ENCODE measurements around the gene MYB. TPM values are rescaled to one million over a fixed set of nuclear protein-coding genes. Genes with fewer than 3 reads are reported as not detected.

The MYB gene
- total RNA-seq, 1 experiment from 2014 or later, result 6.1 TPM

- TF ChIP-seq ZNF138 (CRISPR knock-in tag; conservative IDR thresholded peaks at IDR 0.05) (no peak), E2F5 (CRISPR knock-in tag; IDR thresholded peaks at IDR 0.05) (no peak)
These were observed 31.8 kb downstream of the MYB start (continued) for GRCh38 chr6:135212935-135213334.

- ATAC-seq, result no peak
- Mint-ChIP-seq H3K9me3 (peaks cover 10% of the 10 kb centered on the region), H3K27ac (no peak overlapping the region), H3K4me3 (no peak overlapping the region), H3K36me3 (peaks cover 15% of the 10 kb centered on the region), H3K27me3 (ENCODE audit: low read depth) (no peaks in the 10 kb centered on the region), H3K4me1 (peaks cover 21% of the 10 kb centered on the region)
- no peak for TF ChIP-seq CREB1 (CRISPR knock-in tag; IDR thresholded peaks at IDR 0.05)
- no peak for TF ChIP-seq TP53 (CRISPR knock-in tag; IDR thresholded peaks at IDR 0.05)
- TF ChIP-seq SP1 (CRISPR knock-in tag; conservative IDR thresholded peaks at IDR 0.05), result no peak
- no peak for TF ChIP-seq ZNF423 (CRISPR knock-in tag; IDR thresholded peaks at IDR 0.05)
- TF ChIP-seq CBFB (CRISPR knock-in tag; IDR thresholded peaks at IDR 0.05; ENCODE audit: low read depth), result no peak
- no peak for TF ChIP-seq SOX15 (CRISPR knock-in tag; IDR thresholded peaks at IDR 0.05)
- TF ChIP-seq ZNF121 (CRISPR knock-in tag; IDR thresholded peaks at IDR 0.05), result 0 out of 2 replicates have a peak, but pooled peaks have one; percentile 26
- ChIA-PET POLR2A (no interaction called here), CTCF (no interaction called here)
- DNase-seq (ENCODE audit: low spot score), result no peak
These were observed 32.5 kb downstream of the MYB start for GRCh38 chr6:135213616-135214015.

- peaks cover 15% of the 10 kb centered on the region for H3K4me1 Mint-ChIP-seq
- H3K4me3 Mint-ChIP-seq, result no peak overlapping the region
- peaks cover 3% of the 10 kb centered on the region; the same call in 1 of the 2 replicates for H3K36me3 Mint-ChIP-seq
- H3K9me3 Mint-ChIP-seq, result no peaks in the 10 kb centered on the region
- ChIA-PET POLR2A (no interaction called here), CTCF (interaction anchor here (1.2 kb wide), 1 partner anchor 53 kb away, joined by 4 read pairs; no protein-coding TSS in a partner anchor)
- no peak for TF ChIP-seq GRHL2 (CRISPR knock-in tag; IDR thresholded peaks at IDR 0.05; ENCODE audit: insufficient replicate concordance, severe bottlenecking)
- TF ChIP-seq ZNF671 (CRISPR knock-in tag; IDR thresholded peaks at IDR 0.05), result no peak
- no peak for TF ChIP-seq ZMAT4 (CRISPR knock-in tag; IDR thresholded peaks at IDR 0.05)
- TF ChIP-seq ZNF423 (CRISPR knock-in tag; IDR thresholded peaks at IDR 0.05), result no peak
- no peaks in the 10 kb centered on the region for H3K27me3 Mint-ChIP-seq (ENCODE audit: low read depth)
- ATAC-seq (no peak), DNase-seq (ENCODE audit: low spot score) (no peak)
- no peak overlapping the region for H3K27ac Mint-ChIP-seq
These were observed 34.1 kb downstream of the MYB start for GRCh38 chr6:135215160-135215559.

GRCh38 chr6:135215563-135215962 lies 34.5 kb downstream of the MYB start:
- Mint-ChIP-seq H3K27me3 (ENCODE audit: low read depth) (no peaks in the 10 kb centered on the region), H3K4me3 (no peak overlapping the region), H3K9me3 (no peaks in the 10 kb centered on the region), H3K27ac (no peak overlapping the region; the same call in 1 of the 2 replicates), H3K4me1 (peaks cover 11% of the 10 kb centered on the region), H3K36me3 (peaks cover 3% of the 10 kb centered on the region; the same call in 1 of the 2 replicates)
- ATAC-seq (no peak; the same call in 1 of the 2 replicates), DNase-seq (ENCODE audit: low spot score) (no peak)
- POLR2A ChIA-PET, result no interaction called here
- TF ChIP-seq, protein P1, sequence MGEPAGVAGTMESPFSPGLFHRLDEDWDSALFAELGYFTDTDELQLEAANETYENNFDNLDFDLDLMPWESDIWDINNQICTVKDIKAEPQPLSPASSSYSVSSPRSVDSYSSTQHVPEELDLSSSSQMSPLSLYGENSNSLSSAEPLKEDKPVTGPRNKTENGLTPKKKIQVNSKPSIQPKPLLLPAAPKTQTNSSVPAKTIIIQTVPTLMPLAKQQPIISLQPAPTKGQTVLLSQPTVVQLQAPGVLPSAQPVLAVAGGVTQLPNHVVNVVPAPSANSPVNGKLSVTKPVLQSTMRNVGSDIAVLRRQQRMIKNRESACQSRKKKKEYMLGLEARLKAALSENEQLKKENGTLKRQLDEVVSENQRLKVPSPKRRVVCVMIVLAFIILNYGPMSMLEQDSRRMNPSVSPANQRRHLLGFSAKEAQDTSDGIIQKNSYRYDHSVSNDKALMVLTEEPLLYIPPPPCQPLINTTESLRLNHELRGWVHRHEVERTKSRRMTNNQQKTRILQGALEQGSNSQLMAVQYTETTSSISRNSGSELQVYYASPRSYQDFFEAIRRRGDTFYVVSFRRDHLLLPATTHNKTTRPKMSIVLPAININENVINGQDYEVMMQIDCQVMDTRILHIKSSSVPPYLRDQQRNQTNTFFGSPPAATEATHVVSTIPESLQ (CRISPR knock-in tag; IDR thresholded peaks at IDR 0.05), result no peak
- TF ChIP-seq MYBL2 (CRISPR knock-in tag; IDR thresholded peaks at IDR 0.05), result no peak
- TF ChIP-seq PREB (CRISPR knock-in tag; IDR thresholded peaks at IDR 0.05; ENCODE audit: borderline replicate concordance), result no peak
- TF ChIP-seq NR3C1 (CRISPR knock-in tag; conservative IDR thresholded peaks at IDR 0.05; ENCODE audit: low read depth), result no peak
- TF ChIP-seq ATF1 (CRISPR knock-in tag; IDR thresholded peaks at IDR 0.05), result no peak
- TF ChIP-seq AR (CRISPR knock-in tag; IDR thresholded peaks at IDR 0.05), result no peak
- TF ChIP-seq ESRRA (CRISPR knock-in tag; IDR thresholded peaks at IDR 0.05; ENCODE audit: borderline replicate concordance), result no peak
- CTCF ChIA-PET, result interaction anchor here (1.2 kb wide), 1 partner anchor 53 kb away, joined by 4 read pairs; no protein-coding TSS in a partner anchor

All from WTC11 (cell line).